K562 (cell line): ENCODE measurements around the gene NDUFS5. TPM values are rescaled to one million over a fixed set of nuclear protein-coding genes. Genes with fewer than 3 reads are reported as not detected.
A peak's percentile ranks its signal among the peaks of the same experiment; 100 is the strongest.

Experiments used
- ATAC-seq: fragments of 200-7000 bp; cut with Tn5 transposase; 3 replicates; pipeline ENCODE4 v1.9.1; 2020; ENCODE audit warnings: moderate library complexity
- BruUV-seq: library from RNA; stranded (reverse); fragments of 400-500 nt; replicated peaks from 2 replicates; lab custom pipeline; 2021; lab: Mats Ljungman, UMichigan
- CTCF ChIA-PET: fragments of 300-600 bp; formaldehyde crosslinking; extraction: SDS; loops from one replicate; lab custom pipeline; 2021; ENCODE audit warnings: low intra/inter-chr PET ratio; lab: Yijun Ruan, JAX
- POLR2A ChIA-PET: fragments of 300-600, 350-650 bp; sonication (Branson Sonifier 250); formaldehyde crosslinking; extraction: SDS; loops from one replicate; lab custom pipeline; 2021; ENCODE audit warnings: antibody characterized with exemption, inconsistent platforms; lab: Yijun Ruan, JAX
- DNase-seq, 4 experiments: peaks; one replicate each; pipeline versions ENCODE4 v3.0.0 to v3.0.0-alpha.2; 2011 to 2018; ENCODE audit warnings: low spot score in 3 of 4, mixed read lengths in 3 of 4; ENCODE audit errors: extremely low read depth in 1 of 4
- FAIRE-seq: peaks from 2 replicates; lab custom pipeline; 2011; peaks lifted over from hg19 to GRCh38; lab: Jason Lieb, UNC
- H2AFZ ChIP-seq: 2 replicates; pipeline ENCODE4 v1.6.0; 2011; ENCODE audit warnings: low read depth, low read length, control low read depth, inconsistent platforms
- H3K27ac ChIP-seq: fragments of 200-600 bp; 3 replicates; pipeline ENCODE4 v1.8.0; 2011; ENCODE audit warnings: low read depth, mild to moderate bottlenecking, control low read depth, inconsistent platforms, low read length, moderate library complexity, mixed read lengths; ENCODE audit errors: extremely low read depth
- H3K27me3 ChIP-seq, 2 experiments: fragments of 300-600 bp in 1 of 2; 2 replicates in 1 of 2; 3 replicates in 1 of 2; pipeline versions ENCODE4 v1.6.0 to v1.8.0; 2011; ENCODE audit warnings: inconsistent platforms in 2 of 2, low read length in 2 of 2, mild to moderate bottlenecking in 1 of 2, mixed read lengths in 1 of 2, moderate library complexity in 1 of 2; ENCODE audit not compliant: control insufficient read depth in 2 of 2, insufficient read depth in 2 of 2
- H3K36me3 ChIP-seq: fragments of 300-600 bp; 3 replicates; pipeline ENCODE4 v1.8.0; 2011; ENCODE audit warnings: mild to moderate bottlenecking, low read length, inconsistent platforms; ENCODE audit not compliant: control insufficient read depth, insufficient read depth
- H3K4me1 ChIP-seq, 2 experiments: fragments of 200-600 bp in 1 of 2; replicated peaks in 1 of 2; 2 replicates in 1 of 2; 3 replicates in 1 of 2; pipeline versions ENCODE4 v1.5.1 to v1.8.0; 2011; ENCODE audit warnings: inconsistent platforms in 2 of 2, low read length in 2 of 2, mild to moderate bottlenecking in 1 of 2, mixed read lengths in 1 of 2, moderate library complexity in 1 of 2; ENCODE audit not compliant: control insufficient read depth in 2 of 2, insufficient read depth in 2 of 2
- H3K4me2 ChIP-seq: 2 replicates; pipeline ENCODE4 v1.6.1; 2011; ENCODE audit warnings: low read length, control low read depth, inconsistent platforms, mixed read lengths; ENCODE audit not compliant: insufficient read depth
- H3K4me3 ChIP-seq: fragments of 200-600 bp; sonication (generic), shearing (Covaris generic); 2 replicates; pipeline ENCODE4 v1.5.1; 2016; ENCODE audit warnings: control low read depth, inconsistent platforms
- H3K79me2 ChIP-seq: fragments of 200-600 bp; 3 replicates; pipeline ENCODE4 v1.8.0; 2011; ENCODE audit warnings: low read length, inconsistent platforms; ENCODE audit not compliant: control insufficient read depth, insufficient read depth
- H3K9ac ChIP-seq, 2 experiments: 2 replicates each; pipeline versions ENCODE4 v1.6.0 to v1.6.1; 2011; ENCODE audit warnings: low read depth in 2 of 2, low read length in 2 of 2, control low read depth in 1 of 2, inconsistent platforms in 1 of 2, mild to moderate bottlenecking in 1 of 2, mixed read lengths in 1 of 2; ENCODE audit not compliant: insufficient read depth in 1 of 2
- H3K9me1 ChIP-seq: one replicate; pipeline ENCODE4 v1.6.0; 2011; ENCODE audit warnings: inconsistent platforms, mild to moderate bottlenecking, low read length, moderate library complexity; ENCODE audit not compliant: control insufficient read depth, insufficient read depth
- H3K9me3 ChIP-seq: replicated peaks from 2 replicates; pipeline ENCODE4 v1.5.1; 2011; ENCODE audit warnings: low read depth, low read length, inconsistent platforms; ENCODE audit not compliant: control insufficient read depth, insufficient read depth
- H4K20me1 ChIP-seq: replicated peaks from 2 replicates; pipeline ENCODE4 v1.6.1; 2011; ENCODE audit warnings: low read length, inconsistent platforms, mixed read lengths; ENCODE audit not compliant: control insufficient read depth, insufficient read depth
- ARID2 ChIP-seq: fragments of 450-650 bp; IDR thresholded peaks from 2 replicates; pipeline ENCODE4 v1.6.1; 2017; ENCODE audit warnings: antibody characterized with exemption, mild to moderate bottlenecking
- CBFB ChIP-seq: sonication (generic); formaldehyde crosslinking; IDR thresholded peaks from 2 replicates; pipeline ENCODE4 v1.4.0; 2020; ENCODE audit warnings: mild to moderate bottlenecking, missing genetic modification reagents
- CCNT2 ChIP-seq: IDR thresholded peaks from 2 replicates; pipeline ENCODE4 v1.6.1; 2011; ENCODE audit warnings: borderline replicate concordance, low read depth, mild to moderate bottlenecking, moderate library complexity, mixed read lengths, low read length; ENCODE audit not compliant: insufficient read length; ENCODE audit errors: extremely low read depth
- CHCHD3 ChIP-seq: fragments of 250-450 bp; sonication (Bioruptor Pico); IDR thresholded peaks from 2 replicates; pipeline ENCODE4 v2.1.2; 2022; ENCODE audit warnings: mild to moderate bottlenecking
- DDX20 ChIP-seq: fragments of 450-650 bp; IDR thresholded peaks from 2 replicates; pipeline ENCODE4 v1.6.1; 2016; ENCODE audit warnings: missing genetic modification characterization, low read depth, mild to moderate bottlenecking, missing compliant biosample characterization, moderate library complexity
- HMG20B ChIP-seq: fragments of 250-450 bp; sonication (Bioruptor Pico); IDR thresholded peaks from 2 replicates; pipeline ENCODE4 v1.5.0; 2021; ENCODE audit warnings: mild to moderate bottlenecking
- KHSRP ChIP-seq: fragments of 450-650 bp; IDR thresholded peaks from 2 replicates; pipeline ENCODE4 v1.6.1; 2017
- NCOA4 ChIP-seq: fragments of 450-650 bp; IDR thresholded peaks from 2 replicates; pipeline ENCODE4 v1.6.1; 2018; ENCODE audit warnings: mild to moderate bottlenecking; ENCODE audit not compliant: partially characterized antibody
- NR2F6 ChIP-seq: fragments of 450-650 bp; formaldehyde crosslinking; IDR thresholded peaks from 2 replicates; pipeline ENCODE4 v1.4.0; 2020; ENCODE audit warnings: mild to moderate bottlenecking
- RAD21 ChIP-seq, 2 experiments: fragments of 250-450 bp in 1 of 2; fragments of 450-650 bp in 1 of 2; sonication (Bioruptor Pico) in 1 of 2; formaldehyde crosslinking in 1 of 2; IDR thresholded peaks in 1 of 2; conservative IDR thresholded peaks in 1 of 2; 2 replicates each; pipeline versions ENCODE4 v1.4.0 to v1.8.0; 2020 to 2022; ENCODE audit warnings: mild to moderate bottlenecking in 2 of 2, moderate library complexity in 1 of 2
- RUNX1 ChIP-seq: sonication (generic); IDR thresholded peaks from 2 replicates; pipeline ENCODE4 v1.6.1; 2016; ENCODE audit warnings: antibody characterized with exemption, low read depth
- SRSF9 ChIP-seq: fragments of 200-400 bp; formaldehyde crosslinking; IDR thresholded peaks from 2 replicates; pipeline ENCODE4 v1.6.1; 2017; ENCODE audit warnings: low read depth, low read length, borderline replicate concordance
- ZNF174 ChIP-seq: fragments of 250-450 bp; sonication (Bioruptor Pico); IDR thresholded peaks from 2 replicates; pipeline ENCODE4 v1.4.0; 2020; ENCODE audit warnings: mild to moderate bottlenecking
- ZNF224 ChIP-seq: sonication (generic); formaldehyde crosslinking; IDR thresholded peaks from 2 replicates; pipeline ENCODE4 v1.8.0; 2022; ENCODE audit warnings: mild to moderate bottlenecking, missing genetic modification reagents
- WGBS: fragments of 100-300 bp; shearing (Covaris generic); methylation state at CpG from one replicate; pipeline ENCODE4 v1.1.6; 2016; ENCODE audit warnings: low coverage, mixed read lengths; ENCODE audit not compliant: insufficient coverage; ENCODE audit errors: missing lambda C conversion rate; 5-methylcytosine and 5-hydroxymethylcytosine counted together
- in situ Hi-C: fragments of 300-500 bp; cut with MboI; formaldehyde crosslinking; loops from 4 replicates; pipeline ENCODE4 v1.15.0; 2018; ENCODE audit warnings: inconsistent platforms, mixed read lengths
- intact Hi-C: fragments of 100-400 bp; cut with micrococcal nuclease; formaldehyde crosslinking; loops from 2 replicates; pipeline ENCODE4 v1.14.2; 2022
- polyA plus RNA-seq, 8 experiments: library from polyadenylated mRNA; depleted of rRNA in 4 of 8; stranded (reverse) in 5 of 8; unstranded in 3 of 8; fragments of >200 nt; fragmentation: Nextera tagmentation in 2 of 8; fragmentation: Illumina TruSeq in 1 of 8; extraction: Ambion mirVana in 2 of 8; extraction: Trizol in 1 of 8; gene quantifications; 2 replicates each; pipeline versions ENCODE4 v1.2.1 to v1.2.3, GENCODE V29; 2011 to 2014; ENCODE audit warnings: inconsistent platforms in 1 of 8, missing spikeins in 1 of 8
- total RNA-seq, 7 experiments: library from RNA; depleted of rRNA in 6 of 7; stranded (reverse); fragments of >200 nt in 6 of 7; fragmentation: Illumina TruSeq in 2 of 7; extraction: Trizol in 2 of 7; gene quantifications; 2 replicates each; pipeline versions ENCODE4 v1.2.1 to v1.2.3, GENCODE V29; 2011 to 2021; ENCODE audit warnings: low replicate concordance in 1 of 7
- TF ChIP-seq, protein P1 (sequence below): fragments of 150-350 bp; conservative IDR thresholded peaks from 2 replicates; pipeline ENCODE4 v1.6.1; 2014; ENCODE audit warnings: low read length
- TF ChIP-seq, protein P2 (sequence below): sonication (generic); formaldehyde crosslinking; IDR thresholded peaks from 2 replicates; pipeline ENCODE4 v1.9.0; 2022; ENCODE audit warnings: mild to moderate bottlenecking, missing genetic modification reagents
- TF ChIP-seq, protein P3 (sequence below): fragments of 250-450 bp; sonication (Bioruptor Pico); IDR thresholded peaks from 2 replicates; pipeline ENCODE4 v1.8.0; 2022; ENCODE audit warnings: inconsistent platforms

The NDUFS5 gene
- total and polyA plus RNA-seq, 9 of the 15 experiments (the other 6 are each of a cell fraction or from before 2014, with no cell fraction given), result 499 to 2,737 (median 1,281) TPM

DNA sequence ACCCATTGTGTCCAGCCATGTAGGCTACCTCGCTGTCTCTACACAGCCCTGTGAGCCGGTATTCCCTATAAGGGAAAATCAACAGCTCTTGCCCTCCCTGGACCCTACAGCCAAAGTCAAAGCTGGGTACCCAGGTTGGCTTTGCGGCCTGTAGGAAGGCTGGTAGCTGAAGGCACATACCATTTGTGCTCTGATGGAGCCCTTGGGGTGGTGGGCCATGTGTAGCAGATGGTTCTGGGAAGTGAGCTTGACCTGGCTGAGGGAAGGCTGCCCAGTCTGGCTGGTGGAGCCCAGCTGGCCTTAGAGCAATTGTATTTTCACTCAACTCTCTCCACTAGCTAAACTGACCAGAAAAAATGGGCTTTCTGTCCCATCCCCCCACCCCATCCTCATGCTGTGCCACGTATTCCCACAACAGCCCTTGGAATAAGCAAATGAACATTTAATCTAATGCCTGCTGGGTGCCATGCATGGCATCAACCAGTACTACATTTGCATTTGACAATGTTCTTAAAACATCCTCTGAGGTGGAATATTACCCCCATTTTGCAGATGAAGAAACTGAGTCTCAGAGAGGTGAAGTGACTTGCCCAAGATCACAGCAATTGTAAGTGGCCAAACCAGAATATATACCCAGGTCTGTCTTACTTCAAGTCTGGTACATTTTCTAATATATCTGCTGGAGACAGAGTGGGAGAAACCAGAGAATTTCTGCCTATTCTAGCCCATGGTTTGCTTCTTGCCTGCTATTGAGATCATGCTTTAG, 56.8 kb downstream of the NDUFS5 start (continued):
- TF ChIP-seq CHCHD3 (no peak), NCOA4 (no peak), RAD21 (CRISPR knock-in tag; conservative IDR thresholded peaks at IDR 0.05 in 1 of 2, IDR thresholded peaks at IDR 0.05 in 1 of 2) (no peak), CBFB (no peak)

DNA sequence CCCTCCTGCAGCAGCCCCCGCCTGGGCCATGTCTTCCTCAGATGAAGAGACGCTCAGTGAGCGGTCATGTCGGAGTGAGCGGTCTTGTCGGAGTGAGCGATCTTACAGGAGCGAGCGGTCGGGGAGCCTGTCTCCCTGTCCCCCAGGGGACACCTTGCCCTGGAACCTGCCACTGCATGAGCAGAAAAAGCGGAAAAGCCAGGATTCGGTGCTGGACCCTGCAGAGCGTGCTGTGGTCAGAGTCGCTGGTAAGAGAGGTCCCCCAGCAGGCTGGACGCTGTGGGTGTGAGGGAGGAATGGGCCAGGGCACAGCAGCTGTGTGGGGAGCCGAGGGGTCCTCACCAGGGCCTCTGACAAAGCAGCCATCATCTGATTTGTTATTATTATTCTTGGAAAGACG, 58.0 kb downstream of the NDUFS5 start:
- Histone ChIP-seq H3K36me3 (no peaks in the 10 kb centered on the region), H3K27ac (no peak overlapping the region), H3K9me3 (no peaks in the 10 kb centered on the region), H3K27me3 (peaks cover 22 to 28% of the 10 kb centered on the region in 2 experiments), H4K20me1 (0 out of 2 replicates have a peak, but pooled peaks cover 12% of the 10 kb centered on the region), H3K4me1 (peaks cover 0 to 20% of the 10 kb centered on the region in 2 experiments; a peak in 3 of 5 replicates), H3K9ac (peak overlapping the region in 1 of 2 experiments; percentile 24; a peak in 2 of 4 replicates), H2AFZ (no peak overlapping the region), H3K4me3 (no peak overlapping the region), H3K4me2 (no peak overlapping the region), H3K79me2 (no peaks in the 10 kb centered on the region), H3K9me1 (no peaks in the 10 kb centered on the region)
- FAIRE-seq, result no peak
- ChIA-PET CTCF (no interaction called here), POLR2A (interaction anchor here (0.5 kb wide), 1 partner anchor 109 kb away, joined by 5 read pairs; no protein-coding TSS in a partner anchor)
- intact Hi-C loops (no loop called here), in situ Hi-C loops (no loop called here)
- no peak for ATAC-seq
- DNase-seq, result peak in 1 of 4 experiments; percentile 9
- whole genome bisulfite sequencing, result 38% methylated on average over 17 of the region's 17 CpGs
- no TSS peak for BruUV-seq
- TF ChIP-seq ZNF224 (CRISPR knock-in tag) (no peak), NR2F6 (CRISPR knock-in tag) (no peak), ARID2 (no peak), CCNT2 (no peak), SRSF9 (no peak), RUNX1 (no peak), ZNF174 (no peak), DDX20 (tag) (no peak), HMG20B (CRISPR knock-in tag) (no peak), KHSRP (no peak)
- TF ChIP-seq, protein P1, sequence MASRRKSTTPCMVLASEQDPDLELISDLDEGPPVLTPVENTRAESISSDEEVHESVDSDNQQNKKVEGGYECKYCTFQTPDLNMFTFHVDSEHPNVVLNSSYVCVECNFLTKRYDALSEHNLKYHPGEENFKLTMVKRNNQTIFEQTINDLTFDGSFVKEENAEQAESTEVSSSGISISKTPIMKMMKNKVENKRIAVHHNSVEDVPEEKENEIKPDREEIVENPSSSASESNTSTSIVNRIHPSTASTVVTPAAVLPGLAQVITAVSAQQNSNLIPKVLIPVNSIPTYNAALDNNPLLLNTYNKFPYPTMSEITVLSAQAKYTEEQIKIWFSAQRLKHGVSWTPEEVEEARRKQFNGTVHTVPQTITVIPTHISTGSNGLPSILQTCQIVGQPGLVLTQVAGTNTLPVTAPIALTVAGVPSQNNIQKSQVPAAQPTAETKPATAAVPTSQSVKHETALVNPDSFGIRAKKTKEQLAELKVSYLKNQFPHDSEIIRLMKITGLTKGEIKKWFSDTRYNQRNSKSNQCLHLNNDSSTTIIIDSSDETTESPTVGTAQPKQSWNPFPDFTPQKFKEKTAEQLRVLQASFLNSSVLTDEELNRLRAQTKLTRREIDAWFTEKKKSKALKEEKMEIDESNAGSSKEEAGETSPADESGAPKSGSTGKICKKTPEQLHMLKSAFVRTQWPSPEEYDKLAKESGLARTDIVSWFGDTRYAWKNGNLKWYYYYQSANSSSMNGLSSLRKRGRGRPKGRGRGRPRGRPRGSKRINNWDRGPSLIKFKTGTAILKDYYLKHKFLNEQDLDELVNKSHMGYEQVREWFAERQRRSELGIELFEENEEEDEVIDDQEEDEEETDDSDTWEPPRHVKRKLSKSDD, result no peak
- TF ChIP-seq, protein P2, sequence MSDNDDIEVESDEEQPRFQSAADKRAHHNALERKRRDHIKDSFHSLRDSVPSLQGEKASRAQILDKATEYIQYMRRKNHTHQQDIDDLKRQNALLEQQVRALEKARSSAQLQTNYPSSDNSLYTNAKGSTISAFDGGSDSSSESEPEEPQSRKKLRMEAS (CRISPR knock-in tag), result no peak
- TF ChIP-seq, protein P3, sequence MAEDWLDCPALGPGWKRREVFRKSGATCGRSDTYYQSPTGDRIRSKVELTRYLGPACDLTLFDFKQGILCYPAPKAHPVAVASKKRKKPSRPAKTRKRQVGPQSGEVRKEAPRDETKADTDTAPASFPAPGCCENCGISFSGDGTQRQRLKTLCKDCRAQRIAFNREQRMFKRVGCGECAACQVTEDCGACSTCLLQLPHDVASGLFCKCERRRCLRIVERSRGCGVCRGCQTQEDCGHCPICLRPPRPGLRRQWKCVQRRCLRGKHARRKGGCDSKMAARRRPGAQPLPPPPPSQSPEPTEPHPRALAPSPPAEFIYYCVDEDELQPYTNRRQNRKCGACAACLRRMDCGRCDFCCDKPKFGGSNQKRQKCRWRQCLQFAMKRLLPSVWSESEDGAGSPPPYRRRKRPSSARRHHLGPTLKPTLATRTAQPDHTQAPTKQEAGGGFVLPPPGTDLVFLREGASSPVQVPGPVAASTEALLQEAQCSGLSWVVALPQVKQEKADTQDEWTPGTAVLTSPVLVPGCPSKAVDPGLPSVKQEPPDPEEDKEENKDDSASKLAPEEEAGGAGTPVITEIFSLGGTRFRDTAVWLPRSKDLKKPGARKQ (CRISPR knock-in tag), result no peak
